HepG2 (cell line): ENCODE data around the gene BAG3. TPM values are rescaled to one million over a fixed set of nuclear protein-coding genes. Genes with fewer than 3 reads are reported as not detected.

Experiments used
- ATAC-seq: fragments of 200-7000 bp; cut with Tn5 transposase; 3 replicates; pipeline ENCODE4 v1.9.1; 2020; ENCODE audit warnings: mild to moderate bottlenecking, moderate library complexity
- BruUV-seq: library from RNA; stranded (reverse); fragments of 400-500 nt; replicated peaks from 2 replicates; lab custom pipeline; 2021; lab: Mats Ljungman, UMichigan
- CTCF ChIA-PET: fragments of 300-600 bp; formaldehyde crosslinking; extraction: SDS; loops from one replicate; lab custom pipeline; 2021; ENCODE audit warnings: low total read pairs, inconsistent platforms, low intra/inter-chr PET ratio; lab: Yijun Ruan, JAX
- POLR2A ChIA-PET: fragments of 350-600 bp; sonication (Branson Sonifier 250); formaldehyde crosslinking; loops from one replicate; lab custom pipeline; 2020; ENCODE audit warnings: antibody characterized with exemption, inconsistent platforms; lab: Yijun Ruan, JAX
- DNase-seq: peaks from one replicate; pipeline ENCODE4 v3.0.0-alpha.2; 2015; ENCODE audit warnings: low spot score
- FAIRE-seq: peaks from 3 replicates; lab custom pipeline; 2011; peaks lifted over from hg19 to GRCh38; lab: Jason Lieb, UNC
- H2AFZ ChIP-seq: one replicate; pipeline ENCODE4 v1.6.1; 2011; ENCODE audit warnings: low read length, inconsistent platforms
- H3K27ac ChIP-seq: fragments of 300-600 bp; 3 replicates; pipeline ENCODE4 v1.8.0; 2011; ENCODE audit warnings: mixed run types, mild to moderate bottlenecking, mixed read lengths, low read length, inconsistent platforms; ENCODE audit not compliant: insufficient read depth; ENCODE audit errors: extremely low read length
- H3K27me3 ChIP-seq, 2 experiments: fragments of 200-600 bp in 1 of 2; 2 replicates in 1 of 2; 3 replicates in 1 of 2; pipeline versions ENCODE4 v1.6.0 to v1.8.0; 2011; ENCODE audit warnings: low read length in 2 of 2, mild to moderate bottlenecking in 2 of 2, moderate library complexity in 2 of 2, inconsistent platforms in 1 of 2; ENCODE audit not compliant: insufficient read depth in 2 of 2, control insufficient read depth in 1 of 2
- H3K36me3 ChIP-seq, 2 experiments: fragments of 200-600 bp in 1 of 2; replicated peaks in 1 of 2; 2 replicates in 1 of 2; 3 replicates in 1 of 2; pipeline versions ENCODE4 v1.5.1 to v1.8.0; 2011; ENCODE audit warnings: low read length in 2 of 2, inconsistent platforms in 1 of 2; ENCODE audit not compliant: insufficient read depth in 2 of 2, control insufficient read depth in 1 of 2
- H3K4me1 ChIP-seq: 2 replicates; pipeline ENCODE4 v1.5.1; 2012; ENCODE audit warnings: low read length, inconsistent platforms; ENCODE audit not compliant: insufficient read depth
- H3K4me2 ChIP-seq: 2 replicates; pipeline ENCODE4 v1.6.0; 2011; ENCODE audit warnings: low read depth, low read length, inconsistent platforms
- H3K4me3 ChIP-seq, 3 experiments: fragments of 200-600 bp in 1 of 3; sonication (generic), shearing (Covaris generic) in 1 of 3; replicated peaks in 1 of 3; 2 replicates each; pipeline ENCODE4 v1.5.1; 2011 to 2016; ENCODE audit warnings: low read length in 3 of 3, inconsistent platforms in 2 of 3, low read depth in 2 of 3, mild to moderate bottlenecking in 2 of 3, control low read depth in 1 of 3, mixed read lengths in 1 of 3; ENCODE audit not compliant: insufficient read depth in 1 of 3
- H3K79me2 ChIP-seq: one replicate; pipeline ENCODE4 v1.6.1; 2011; ENCODE audit warnings: low read length, inconsistent platforms; ENCODE audit not compliant: insufficient read depth
- H3K9ac ChIP-seq: 2 replicates; pipeline ENCODE4 v1.6.0; 2011; ENCODE audit warnings: mild to moderate bottlenecking, low read depth, low read length, inconsistent platforms; ENCODE audit not compliant: insufficient read depth
- H3K9me3 ChIP-seq: 2 replicates; pipeline ENCODE4 v1.5.1; 2012; ENCODE audit warnings: mild to moderate bottlenecking, low read length
- H4K20me1 ChIP-seq: 2 replicates; pipeline ENCODE4 v1.6.0; 2011; ENCODE audit warnings: inconsistent platforms, mild to moderate bottlenecking, low read length, moderate library complexity; ENCODE audit not compliant: insufficient read depth
- POLR2G ChIP-seq: fragments of 200-400 bp; formaldehyde crosslinking; IDR thresholded peaks from 2 replicates; pipeline ENCODE4 v1.6.1; 2018; ENCODE audit warnings: mild to moderate bottlenecking, low read depth, low read length, moderate library complexity
- RFX1 ChIP-seq: fragments of 450-650 bp; IDR thresholded peaks from 2 replicates; pipeline ENCODE4 v1.6.1; 2017
- SIN3A ChIP-seq: IDR thresholded peaks from 2 replicates; pipeline ENCODE4 v1.6.1; 2011; ENCODE audit warnings: low read depth, mild to moderate bottlenecking, control low read depth, low read length, borderline replicate concordance
- TAF1 ChIP-seq: sonication (generic); formaldehyde crosslinking; IDR thresholded peaks from 2 replicates; pipeline ENCODE4 v1.4.0; 2020; ENCODE audit warnings: missing genetic modification reagents
- ZKSCAN1 ChIP-seq: fragments of 150-350 bp; IDR thresholded peaks from 2 replicates; pipeline ENCODE4 v1.6.1; 2014; ENCODE audit warnings: low read length
- ZNF382 ChIP-seq: sonication (generic); formaldehyde crosslinking; IDR thresholded peaks from 2 replicates; pipeline ENCODE4 v1.5.0; 2020; ENCODE audit warnings: missing genetic modification reagents, mild to moderate bottlenecking, borderline replicate concordance
- ZNF547 ChIP-seq: sonication (generic); formaldehyde crosslinking; IDR thresholded peaks from 2 replicates; pipeline ENCODE4 v1.5.1; 2020; ENCODE audit warnings: mild to moderate bottlenecking, missing genetic modification reagents
- ZNF850 ChIP-seq: sonication (generic); formaldehyde crosslinking; conservative IDR thresholded peaks from 2 replicates; pipeline ENCODE4 v1.9.0; 2021; ENCODE audit warnings: mild to moderate bottlenecking, missing genetic modification reagents
- ZSCAN20 ChIP-seq: sonication (generic); formaldehyde crosslinking; IDR thresholded peaks from 2 replicates; pipeline ENCODE4 v1.4.0; 2020; ENCODE audit warnings: missing genetic modification reagents, mild to moderate bottlenecking, borderline replicate concordance
- WGBS: methylation state at CpG from one replicate; pipeline ENCODE4 v1.1.6; 2017; ENCODE audit warnings: low lambda C conversion rate; 5-methylcytosine and 5-hydroxymethylcytosine counted together
- in situ Hi-C: cut with HindIII; loops from 2 replicates; pipeline ENCODE4 v1.10.0; 2017; ENCODE audit warnings: low pct_unique_long_range_greater_than_20kb; ENCODE audit not compliant: extremely low pct_ligation_motif_present
- intact Hi-C: fragments of 100-400 bp; cut with micrococcal nuclease; formaldehyde crosslinking; loops from one replicate; pipeline ENCODE4 v1.10.0; 2022; ENCODE audit not compliant: unreplicated experiment
- polyA plus RNA-seq, 8 experiments: library from polyadenylated mRNA; depleted of rRNA in 3 of 8; stranded (reverse) in 7 of 8; unstranded in 1 of 8; fragments of >200 nt; fragmentation: Illumina TruSeq in 4 of 8; extraction: Trizol in 4 of 8; gene quantifications; 2 replicates each; pipeline versions ENCODE4 v1.2.1 to v1.2.3, GENCODE V29; 2011 to 2016; ENCODE audit warnings: low read depth in 4 of 8, missing spikeins in 1 of 8, mixed read lengths in 1 of 8; ENCODE audit not compliant: insufficient read depth in 1 of 8
- total RNA-seq, 5 experiments: library from RNA; depleted of rRNA; stranded (reverse); fragments of >200 nt; fragmentation: Illumina TruSeq; extraction: Trizol; gene quantifications; 2 replicates each; pipeline ENCODE4 v1.2.3, GENCODE V29; 2016; ENCODE audit warnings: low read depth in 1 of 5
- TF ChIP-seq, protein P1 (sequence below): sonication (generic); formaldehyde crosslinking; IDR thresholded peaks from 2 replicates; pipeline ENCODE4 v1.9.0; 2021; ENCODE audit warnings: missing genetic modification reagents, borderline replicate concordance
- TF ChIP-seq, protein P2 (sequence below): sonication (generic); formaldehyde crosslinking; conservative IDR thresholded peaks from 2 replicates; pipeline ENCODE4 v1.8.1; 2023; ENCODE audit warnings: missing genetic modification reagents
- TF ChIP-seq, protein P3 (sequence below): sonication (generic); formaldehyde crosslinking; IDR thresholded peaks from 2 replicates; pipeline ENCODE4 v1.4.0; 2020; ENCODE audit warnings: low read depth, missing genetic modification reagents
- TF ChIP-seq, protein P4 (sequence below): sonication (generic); formaldehyde crosslinking; IDR thresholded peaks from 2 replicates; pipeline ENCODE4 v1.4.0; 2020; ENCODE audit warnings: mild to moderate bottlenecking, missing genetic modification reagents

Gene BAG3
- total and polyA plus RNA-seq, 2 of the 13 experiments (the other 11 are each of a cell fraction or from before 2014, with no cell fraction given) = 2.9 to 6.7 TPM

DNA sequence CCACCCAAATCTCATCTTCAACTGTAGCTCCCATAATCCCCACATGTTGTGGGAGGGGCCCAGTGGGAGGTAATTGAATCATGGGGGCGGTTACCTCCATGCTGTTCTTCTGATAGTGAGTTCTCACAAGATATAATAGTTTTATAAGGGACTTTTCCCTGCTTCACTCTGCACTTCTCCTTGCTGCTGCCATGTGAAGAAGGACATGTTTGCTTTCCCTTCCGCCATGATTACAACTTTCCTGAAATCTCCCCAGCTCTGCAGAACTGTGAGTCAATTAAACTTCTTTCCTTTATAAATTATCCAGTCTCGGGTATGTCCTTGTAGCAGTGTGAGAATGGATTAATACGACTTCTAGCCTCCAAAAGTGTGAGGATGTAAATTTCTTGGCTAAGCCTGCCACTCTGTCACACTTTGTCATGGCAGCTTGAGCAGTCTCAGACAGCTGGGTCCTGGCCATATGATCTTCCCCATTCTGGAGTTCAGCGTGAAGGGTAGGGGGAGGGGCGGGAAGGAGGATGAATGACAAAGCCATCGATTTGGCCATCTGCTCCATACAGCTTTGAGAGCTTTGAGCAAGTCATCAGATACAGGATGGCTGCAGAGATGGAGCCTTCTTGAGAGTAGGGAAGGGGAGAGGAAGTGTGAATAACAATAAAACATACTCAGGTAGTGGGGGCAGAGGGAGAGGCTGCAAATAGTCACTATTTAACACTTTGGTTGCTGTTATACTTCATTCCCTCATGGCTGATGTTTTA is 55.5 kb downstream of the BAG3 start:
- no peaks in the 10 kb centered on the region for H4K20me1 ChIP-seq
- ATAC-seq (no peak), DNase-seq (no peak), FAIRE-seq (no peak)
- intact Hi-C loops (no loop called here), in situ Hi-C loops (no loop called here)
- BruUV-seq = no TSS peak
- H3K4me2 ChIP-seq = no peak overlapping the region
- TF ChIP-seq, protein P1, sequence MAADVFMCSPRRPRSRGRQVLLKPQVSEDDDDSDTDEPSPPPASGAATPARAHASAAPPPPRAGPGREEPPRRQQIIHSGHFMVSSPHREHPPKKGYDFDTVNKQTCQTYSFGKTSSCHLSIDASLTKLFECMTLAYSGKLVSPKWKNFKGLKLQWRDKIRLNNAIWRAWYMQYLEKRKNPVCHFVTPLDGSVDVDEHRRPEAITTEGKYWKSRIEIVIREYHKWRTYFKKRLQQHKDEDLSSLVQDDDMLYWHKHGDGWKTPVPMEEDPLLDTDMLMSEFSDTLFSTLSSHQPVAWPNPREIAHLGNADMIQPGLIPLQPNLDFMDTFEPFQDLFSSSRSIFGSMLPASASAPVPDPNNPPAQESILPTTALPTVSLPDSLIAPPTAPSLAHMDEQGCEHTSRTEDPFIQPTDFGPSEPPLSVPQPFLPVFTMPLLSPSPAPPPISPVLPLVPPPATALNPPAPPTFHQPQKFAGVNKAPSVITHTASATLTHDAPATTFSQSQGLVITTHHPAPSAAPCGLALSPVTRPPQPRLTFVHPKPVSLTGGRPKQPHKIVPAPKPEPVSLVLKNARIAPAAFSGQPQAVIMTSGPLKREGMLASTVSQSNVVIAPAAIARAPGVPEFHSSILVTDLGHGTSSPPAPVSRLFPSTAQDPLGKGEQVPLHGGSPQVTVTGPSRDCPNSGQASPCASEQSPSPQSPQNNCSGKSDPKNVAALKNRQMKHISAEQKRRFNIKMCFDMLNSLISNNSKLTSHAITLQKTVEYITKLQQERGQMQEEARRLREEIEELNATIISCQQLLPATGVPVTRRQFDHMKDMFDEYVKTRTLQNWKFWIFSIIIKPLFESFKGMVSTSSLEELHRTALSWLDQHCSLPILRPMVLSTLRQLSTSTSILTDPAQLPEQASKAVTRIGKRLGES (CRISPR knock-in tag) = no peak
- TF ChIP-seq, protein P2, sequence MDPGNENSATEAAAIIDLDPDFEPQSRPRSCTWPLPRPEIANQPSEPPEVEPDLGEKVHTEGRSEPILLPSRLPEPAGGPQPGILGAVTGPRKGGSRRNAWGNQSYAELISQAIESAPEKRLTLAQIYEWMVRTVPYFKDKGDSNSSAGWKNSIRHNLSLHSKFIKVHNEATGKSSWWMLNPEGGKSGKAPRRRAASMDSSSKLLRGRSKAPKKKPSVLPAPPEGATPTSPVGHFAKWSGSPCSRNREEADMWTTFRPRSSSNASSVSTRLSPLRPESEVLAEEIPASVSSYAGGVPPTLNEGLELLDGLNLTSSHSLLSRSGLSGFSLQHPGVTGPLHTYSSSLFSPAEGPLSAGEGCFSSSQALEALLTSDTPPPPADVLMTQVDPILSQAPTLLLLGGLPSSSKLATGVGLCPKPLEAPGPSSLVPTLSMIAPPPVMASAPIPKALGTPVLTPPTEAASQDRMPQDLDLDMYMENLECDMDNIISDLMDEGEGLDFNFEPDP (CRISPR knock-in tag) = no peak
- TF ChIP-seq SIN3A (no peak), ZNF850 (CRISPR knock-in tag) (no peak), POLR2G (no peak), ZSCAN20 (no peak), ZNF382 (CRISPR knock-in tag) (no peak), ZNF547 (CRISPR knock-in tag) (no peak), ZKSCAN1 (no peak), TAF1 (CRISPR knock-in tag) (no peak), RFX1 (no peak)
- TF ChIP-seq, protein P3, sequence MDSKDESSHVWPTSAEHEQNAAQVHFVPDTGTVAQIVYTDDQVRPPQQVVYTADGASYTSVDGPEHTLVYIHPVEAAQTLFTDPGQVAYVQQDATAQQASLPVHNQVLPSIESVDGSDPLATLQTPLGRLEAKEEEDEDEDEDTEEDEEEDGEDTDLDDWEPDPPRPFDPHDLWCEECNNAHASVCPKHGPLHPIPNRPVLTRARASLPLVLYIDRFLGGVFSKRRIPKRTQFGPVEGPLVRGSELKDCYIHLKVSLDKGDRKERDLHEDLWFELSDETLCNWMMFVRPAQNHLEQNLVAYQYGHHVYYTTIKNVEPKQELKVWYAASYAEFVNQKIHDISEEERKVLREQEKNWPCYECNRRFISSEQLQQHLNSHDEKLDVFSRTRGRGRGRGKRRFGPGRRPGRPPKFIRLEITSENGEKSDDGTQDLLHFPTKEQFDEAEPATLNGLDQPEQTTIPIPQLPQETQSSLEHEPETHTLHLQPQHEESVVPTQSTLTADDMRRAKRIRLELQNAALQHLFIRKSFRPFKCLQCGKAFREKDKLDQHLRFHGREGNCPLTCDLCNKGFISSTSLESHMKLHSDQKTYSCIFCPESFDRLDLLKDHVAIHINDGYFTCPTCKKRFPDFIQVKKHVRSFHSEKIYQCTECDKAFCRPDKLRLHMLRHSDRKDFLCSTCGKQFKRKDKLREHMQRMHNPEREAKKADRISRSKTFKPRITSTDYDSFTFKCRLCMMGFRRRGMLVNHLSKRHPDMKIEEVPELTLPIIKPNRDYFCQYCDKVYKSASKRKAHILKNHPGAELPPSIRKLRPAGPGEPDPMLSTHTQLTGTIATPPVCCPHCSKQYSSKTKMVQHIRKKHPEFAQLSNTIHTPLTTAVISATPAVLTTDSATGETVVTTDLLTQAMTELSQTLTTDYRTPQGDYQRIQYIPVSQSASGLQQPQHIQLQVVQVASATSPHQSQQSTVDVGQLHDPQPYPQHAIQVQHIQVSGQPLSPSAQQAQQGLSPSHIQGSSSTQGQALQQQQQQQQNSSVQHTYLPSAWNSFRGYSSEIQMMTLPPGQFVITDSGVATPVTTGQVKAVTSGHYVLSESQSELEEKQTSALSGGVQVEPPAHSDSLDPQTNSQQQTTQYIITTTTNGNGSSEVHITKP (CRISPR knock-in tag) = no peak
- TF ChIP-seq, protein P4, sequence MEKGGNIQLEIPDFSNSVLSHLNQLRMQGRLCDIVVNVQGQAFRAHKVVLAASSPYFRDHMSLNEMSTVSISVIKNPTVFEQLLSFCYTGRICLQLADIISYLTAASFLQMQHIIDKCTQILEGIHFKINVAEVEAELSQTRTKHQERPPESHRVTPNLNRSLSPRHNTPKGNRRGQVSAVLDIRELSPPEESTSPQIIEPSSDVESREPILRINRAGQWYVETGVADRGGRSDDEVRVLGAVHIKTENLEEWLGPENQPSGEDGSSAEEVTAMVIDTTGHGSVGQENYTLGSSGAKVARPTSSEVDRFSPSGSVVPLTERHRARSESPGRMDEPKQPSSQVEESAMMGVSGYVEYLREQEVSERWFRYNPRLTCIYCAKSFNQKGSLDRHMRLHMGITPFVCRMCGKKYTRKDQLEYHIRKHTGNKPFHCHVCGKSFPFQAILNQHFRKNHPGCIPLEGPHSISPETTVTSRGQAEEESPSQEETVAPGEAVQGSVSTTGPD (CRISPR knock-in tag) = no peak
- 0 out of 2 replicates have a peak, but pooled peaks cover 3% of the 10 kb centered on the region for H3K9me3 ChIP-seq
- H3K9ac ChIP-seq = no peak overlapping the region
- POLR2A ChIA-PET = no interaction called here
- peaks cover 0 to 4% of the 10 kb centered on the region in 2 experiments; a peak in 1 of 5 replicates for H3K27me3 ChIP-seq
- H3K4me3 ChIP-seq = no peak overlapping the region
- H3K79me2 ChIP-seq = no peaks in the 10 kb centered on the region
- peaks cover 5% of the 10 kb centered on the region; the same call in 1 of the 2 replicates for H3K4me1 ChIP-seq
- WGBS = 51% methylated on average over 7 of the region's 7 CpGs
- CTCF ChIA-PET = no interaction called here
- H3K36me3 ChIP-seq = no peaks in the 10 kb centered on the region
- H3K27ac ChIP-seq = no peak overlapping the region
- H2AFZ ChIP-seq = no peak overlapping the region
